ENCODE results near the gene LMX1A.

LMX1A gene

DNA sequence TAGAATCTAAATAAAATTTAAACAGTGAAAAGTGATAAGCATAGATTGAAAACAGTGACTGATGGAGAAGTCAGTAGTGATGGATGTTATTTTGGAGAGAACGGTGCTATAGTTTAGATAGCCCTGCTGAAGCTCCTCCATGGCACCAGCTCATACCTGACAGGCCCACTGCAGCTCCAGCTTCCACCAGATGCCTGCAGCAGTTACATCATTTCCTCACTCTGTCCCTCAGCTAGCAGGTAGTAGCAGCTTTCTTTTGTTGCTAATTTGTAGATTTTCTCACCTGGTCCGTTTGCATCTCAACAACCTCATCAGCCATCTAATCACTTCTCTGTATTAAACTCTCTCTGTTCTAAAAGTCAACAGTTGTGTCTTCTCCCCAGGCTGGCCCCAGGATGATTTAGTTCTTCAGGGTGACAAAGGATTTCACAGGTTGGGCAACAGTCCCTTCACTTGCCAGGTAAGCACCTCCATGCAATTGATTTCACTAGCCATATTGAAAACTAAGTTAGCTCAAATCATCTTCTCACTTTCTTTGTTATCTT, 128.3 kb downstream of the LMX1A start (continued):
- TF ChIP-seq, protein P1, sequence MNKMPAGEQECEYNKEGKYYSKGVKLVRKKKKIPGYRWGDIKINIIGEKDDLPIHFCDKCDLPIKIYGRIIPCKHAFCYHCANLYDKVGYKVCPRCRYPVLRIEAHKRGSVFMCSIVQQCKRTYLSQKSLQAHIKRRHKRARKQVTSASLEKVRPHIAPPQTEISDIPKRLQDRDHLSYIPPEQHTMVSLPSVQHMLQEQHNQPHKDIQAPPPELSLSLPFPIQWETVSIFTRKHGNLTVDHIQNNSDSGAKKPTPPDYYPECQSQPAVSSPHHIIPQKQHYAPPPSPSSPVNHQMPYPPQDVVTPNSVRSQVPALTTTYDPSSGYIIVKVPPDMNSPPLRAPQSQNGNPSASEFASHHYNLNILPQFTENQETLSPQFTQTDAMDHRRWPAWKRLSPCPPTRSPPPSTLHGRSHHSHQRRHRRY (tag by site-specific recombination; IDR thresholded peaks at IDR 0.05) = no peak
- TF ChIP-seq SCRT2 (tag by site-specific recombination; IDR thresholded peaks at IDR 0.05) = no peak
- no peak for TF ChIP-seq EGR2 (tag by site-specific recombination; IDR thresholded peaks at IDR 0.05; ENCODE audit: low read depth)

DNA sequence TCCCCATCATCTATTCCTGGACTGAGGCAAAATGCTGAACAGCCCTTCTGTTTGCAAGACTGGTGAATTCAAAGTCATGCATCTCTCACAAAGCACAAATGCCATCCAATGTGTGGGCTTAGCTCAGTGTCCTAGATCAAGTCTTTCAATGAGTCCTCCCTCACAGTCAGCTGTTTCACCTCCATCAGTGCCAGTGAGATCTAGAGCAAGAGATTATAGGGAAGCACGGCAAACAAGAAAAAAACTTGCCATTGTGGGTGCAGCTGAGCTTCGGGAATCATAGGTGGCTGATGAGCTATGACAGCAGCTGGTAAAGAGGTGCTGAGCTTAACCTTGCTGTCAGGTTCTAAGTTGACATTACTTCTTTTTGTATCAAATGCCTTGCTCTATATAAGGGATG, 130.2 kb downstream of the LMX1A start:
- Histone ChIP-seq H3K4me1 (ENCODE audit: control insufficient read depth, insufficient read depth, low read length) (no peaks in the 10 kb centered on the region; the same call in 1 of the 2 replicates), H3K4me3 (ENCODE audit: low read depth, low read length) (no peak overlapping the region), H3K27ac (ENCODE audit: extremely low read depth, low read depth, low read length) (no peak overlapping the region), H3K9me3 (ENCODE audit: control insufficient read depth, insufficient read depth, low read depth, low read length) (no peaks in the 10 kb centered on the region), H3K36me3 (ENCODE audit: control insufficient read depth in 2 of 2, insufficient read depth in 1 of 2, low read length in 2 of 2) (no peaks in the 10 kb centered on the region)
- CTCF ChIA-PET = no interaction called here
- POLR2A ChIA-PET = no interaction called here
- TF ChIP-seq ZBTB48 (tag by site-specific recombination; IDR thresholded peaks at IDR 0.05) (no peak), GLIS1 (tag by site-specific recombination; IDR thresholded peaks at IDR 0.05) (no peak)

DNA sequence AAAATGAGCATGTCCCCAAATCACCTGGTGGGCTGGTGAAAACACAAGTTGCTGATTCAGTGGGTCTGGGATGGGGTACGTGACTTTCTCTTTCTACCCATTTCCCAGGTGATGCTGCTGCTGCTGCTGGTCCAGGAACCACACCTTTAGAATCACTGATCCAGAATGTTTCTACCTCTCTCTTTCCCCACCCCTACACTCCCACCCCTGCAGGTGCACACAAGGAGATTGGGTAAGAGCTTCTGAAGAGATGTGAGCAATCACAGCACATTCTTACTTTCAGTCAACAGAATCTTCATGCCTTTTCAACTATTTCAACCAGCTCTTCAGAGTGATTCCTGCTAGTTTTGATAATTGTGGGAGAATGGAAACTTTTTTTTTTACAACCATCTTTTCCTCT, 130.9 kb downstream of the LMX1A start:
- CTCF ChIA-PET = no interaction called here
- Histone ChIP-seq H3K4me1 (ENCODE audit: control insufficient read depth, insufficient read depth, low read length) (no peaks in the 10 kb centered on the region; the same call in 1 of the 2 replicates), H3K9me3 (ENCODE audit: control insufficient read depth, insufficient read depth, low read depth, low read length) (no peaks in the 10 kb centered on the region), H3K27ac (ENCODE audit: extremely low read depth, low read depth, low read length) (no peak overlapping the region), H3K36me3 (ENCODE audit: control insufficient read depth in 2 of 2, insufficient read depth in 1 of 2, low read length in 2 of 2) (no peaks in the 10 kb centered on the region), H3K4me3 (ENCODE audit: low read depth, low read length) (no peak overlapping the region)
- POLR2A ChIA-PET = no interaction called here
- TF ChIP-seq, protein P2, sequence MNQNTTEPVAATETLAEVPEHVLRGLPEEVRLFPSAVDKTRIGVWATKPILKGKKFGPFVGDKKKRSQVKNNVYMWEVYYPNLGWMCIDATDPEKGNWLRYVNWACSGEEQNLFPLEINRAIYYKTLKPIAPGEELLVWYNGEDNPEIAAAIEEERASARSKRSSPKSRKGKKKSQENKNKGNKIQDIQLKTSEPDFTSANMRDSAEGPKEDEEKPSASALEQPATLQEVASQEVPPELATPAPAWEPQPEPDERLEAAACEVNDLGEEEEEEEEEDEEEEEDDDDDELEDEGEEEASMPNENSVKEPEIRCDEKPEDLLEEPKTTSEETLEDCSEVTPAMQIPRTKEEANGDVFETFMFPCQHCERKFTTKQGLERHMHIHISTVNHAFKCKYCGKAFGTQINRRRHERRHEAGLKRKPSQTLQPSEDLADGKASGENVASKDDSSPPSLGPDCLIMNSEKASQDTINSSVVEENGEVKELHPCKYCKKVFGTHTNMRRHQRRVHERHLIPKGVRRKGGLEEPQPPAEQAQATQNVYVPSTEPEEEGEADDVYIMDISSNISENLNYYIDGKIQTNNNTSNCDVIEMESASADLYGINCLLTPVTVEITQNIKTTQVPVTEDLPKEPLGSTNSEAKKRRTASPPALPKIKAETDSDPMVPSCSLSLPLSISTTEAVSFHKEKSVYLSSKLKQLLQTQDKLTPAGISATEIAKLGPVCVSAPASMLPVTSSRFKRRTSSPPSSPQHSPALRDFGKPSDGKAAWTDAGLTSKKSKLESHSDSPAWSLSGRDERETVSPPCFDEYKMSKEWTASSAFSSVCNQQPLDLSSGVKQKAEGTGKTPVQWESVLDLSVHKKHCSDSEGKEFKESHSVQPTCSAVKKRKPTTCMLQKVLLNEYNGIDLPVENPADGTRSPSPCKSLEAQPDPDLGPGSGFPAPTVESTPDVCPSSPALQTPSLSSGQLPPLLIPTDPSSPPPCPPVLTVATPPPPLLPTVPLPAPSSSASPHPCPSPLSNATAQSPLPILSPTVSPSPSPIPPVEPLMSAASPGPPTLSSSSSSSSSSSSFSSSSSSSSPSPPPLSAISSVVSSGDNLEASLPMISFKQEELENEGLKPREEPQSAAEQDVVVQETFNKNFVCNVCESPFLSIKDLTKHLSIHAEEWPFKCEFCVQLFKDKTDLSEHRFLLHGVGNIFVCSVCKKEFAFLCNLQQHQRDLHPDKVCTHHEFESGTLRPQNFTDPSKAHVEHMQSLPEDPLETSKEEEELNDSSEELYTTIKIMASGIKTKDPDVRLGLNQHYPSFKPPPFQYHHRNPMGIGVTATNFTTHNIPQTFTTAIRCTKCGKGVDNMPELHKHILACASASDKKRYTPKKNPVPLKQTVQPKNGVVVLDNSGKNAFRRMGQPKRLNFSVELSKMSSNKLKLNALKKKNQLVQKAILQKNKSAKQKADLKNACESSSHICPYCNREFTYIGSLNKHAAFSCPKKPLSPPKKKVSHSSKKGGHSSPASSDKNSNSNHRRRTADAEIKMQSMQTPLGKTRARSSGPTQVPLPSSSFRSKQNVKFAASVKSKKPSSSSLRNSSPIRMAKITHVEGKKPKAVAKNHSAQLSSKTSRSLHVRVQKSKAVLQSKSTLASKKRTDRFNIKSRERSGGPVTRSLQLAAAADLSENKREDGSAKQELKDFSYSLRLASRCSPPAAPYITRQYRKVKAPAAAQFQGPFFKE (tag by site-specific recombination; IDR thresholded peaks at IDR 0.05; ENCODE audit: borderline replicate concordance) = no peak
- TF ChIP-seq ZNF529 (tag by site-specific recombination; IDR thresholded peaks at IDR 0.05; ENCODE audit: insufficient replicate concordance) = no peak
- no peak for TF ChIP-seq ZNF548 (tag by site-specific recombination; IDR thresholded peaks at IDR 0.05)
- TF ChIP-seq ZNF501 (tag by site-specific recombination; IDR thresholded peaks at IDR 0.05) = no peak
- no peak for TF ChIP-seq ZNF670 (tag by site-specific recombination; IDR thresholded peaks at IDR 0.05; ENCODE audit: low read depth)
- no peak for TF ChIP-seq ZNF302 (tag by site-specific recombination; IDR thresholded peaks at IDR 0.05; ENCODE audit: low read depth)
- TF ChIP-seq ZBTB7A (tag by site-specific recombination; IDR thresholded peaks at IDR 0.05; ENCODE audit: low read depth) = no peak
- TF ChIP-seq, protein P3, sequence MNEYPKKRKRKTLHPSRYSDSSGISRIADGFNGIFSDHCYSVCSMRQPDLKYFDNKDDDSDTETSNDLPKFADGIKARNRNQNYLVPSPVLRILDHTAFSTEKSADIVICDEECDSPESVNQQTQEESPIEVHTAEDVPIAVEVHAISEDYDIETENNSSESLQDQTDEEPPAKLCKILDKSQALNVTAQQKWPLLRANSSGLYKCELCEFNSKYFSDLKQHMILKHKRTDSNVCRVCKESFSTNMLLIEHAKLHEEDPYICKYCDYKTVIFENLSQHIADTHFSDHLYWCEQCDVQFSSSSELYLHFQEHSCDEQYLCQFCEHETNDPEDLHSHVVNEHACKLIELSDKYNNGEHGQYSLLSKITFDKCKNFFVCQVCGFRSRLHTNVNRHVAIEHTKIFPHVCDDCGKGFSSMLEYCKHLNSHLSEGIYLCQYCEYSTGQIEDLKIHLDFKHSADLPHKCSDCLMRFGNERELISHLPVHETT (tag by site-specific recombination; IDR thresholded peaks at IDR 0.05) = no peak
- TF ChIP-seq ZNF707 (tag by site-specific recombination; IDR thresholded peaks at IDR 0.05) = no peak
- no peak for TF ChIP-seq FEZF1 (tag by site-specific recombination; IDR thresholded peaks at IDR 0.05)
- no peak for TF ChIP-seq ZNF514 (tag by site-specific recombination; IDR thresholded peaks at IDR 0.05)
- TF ChIP-seq ZNF140 (tag by site-specific recombination; IDR thresholded peaks at IDR 0.05) = no peak
- TF ChIP-seq, protein P4, sequence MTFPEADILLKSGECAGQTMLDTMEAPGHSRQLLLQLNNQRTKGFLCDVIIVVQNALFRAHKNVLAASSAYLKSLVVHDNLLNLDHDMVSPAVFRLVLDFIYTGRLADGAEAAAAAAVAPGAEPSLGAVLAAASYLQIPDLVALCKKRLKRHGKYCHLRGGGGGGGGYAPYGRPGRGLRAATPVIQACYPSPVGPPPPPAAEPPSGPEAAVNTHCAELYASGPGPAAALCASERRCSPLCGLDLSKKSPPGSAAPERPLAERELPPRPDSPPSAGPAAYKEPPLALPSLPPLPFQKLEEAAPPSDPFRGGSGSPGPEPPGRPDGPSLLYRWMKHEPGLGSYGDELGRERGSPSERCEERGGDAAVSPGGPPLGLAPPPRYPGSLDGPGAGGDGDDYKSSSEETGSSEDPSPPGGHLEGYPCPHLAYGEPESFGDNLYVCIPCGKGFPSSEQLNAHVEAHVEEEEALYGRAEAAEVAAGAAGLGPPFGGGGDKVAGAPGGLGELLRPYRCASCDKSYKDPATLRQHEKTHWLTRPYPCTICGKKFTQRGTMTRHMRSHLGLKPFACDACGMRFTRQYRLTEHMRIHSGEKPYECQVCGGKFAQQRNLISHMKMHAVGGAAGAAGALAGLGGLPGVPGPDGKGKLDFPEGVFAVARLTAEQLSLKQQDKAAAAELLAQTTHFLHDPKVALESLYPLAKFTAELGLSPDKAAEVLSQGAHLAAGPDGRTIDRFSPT (tag by site-specific recombination; IDR thresholded peaks at IDR 0.05) = no peak
- no peak for TF ChIP-seq ZNF404 (tag by site-specific recombination; IDR thresholded peaks at IDR 0.05)
- TF ChIP-seq ZNF530 (tag by site-specific recombination; IDR thresholded peaks at IDR 0.05; ENCODE audit: low read depth) = no peak
- no peak for TF ChIP-seq ZNF155 (tag by site-specific recombination; IDR thresholded peaks at IDR 0.05)

Data from HEK293 (cell line).